IMR-90 (cell line): Measurements from ENCODE around the gene EXPH5. TPM values are rescaled to one million over a fixed set of nuclear protein-coding genes. Genes with fewer than 3 reads are reported as not detected.

ENCODE experiments used
- ATAC-seq: fragments of 200-7000 bp; cut with Tn5 transposase; 2 replicates; pipeline ENCODE4 v1.9.1; 2020; ENCODE audit warnings: low read depth, mild to moderate bottlenecking, moderate library complexity
- BruUV-seq: library from RNA; stranded (reverse); fragments of 400-500 nt; replicated peaks from 2 replicates; lab custom pipeline; 2021; lab: Mats Ljungman, UMichigan
- CTCF ChIA-PET: fragments of 300-600 bp; formaldehyde crosslinking; extraction: SDS; loops from one replicate; lab custom pipeline; 2021; ENCODE audit warnings: antibody characterized with exemption; lab: Yijun Ruan, JAX
- POLR2A ChIA-PET: fragments of 300-600 bp; sonication (Branson Sonifier 250); formaldehyde crosslinking; loops from one replicate; lab custom pipeline; 2022; ENCODE audit warnings: antibody characterized with exemption; ENCODE audit not compliant: unreplicated experiment; lab: Charles Lee
- DNase-seq: peaks from one replicate; pipeline ENCODE4 v3.0.0; 2013
- H2AFZ ChIP-seq: replicated peaks from 2 replicates; pipeline ENCODE3; 2013; ENCODE audit warnings: low read length, mild to moderate bottlenecking; ENCODE audit not compliant: poor library complexity
- H2AK5ac ChIP-seq: 2 replicates; pipeline ENCODE4 v1.6.1; 2013; ENCODE audit warnings: low read depth, low read length, inconsistent platforms
- H2AK9ac ChIP-seq: replicated peaks from 2 replicates; pipeline ENCODE3; 2013; ENCODE audit warnings: mild to moderate bottlenecking, low read depth, low read length, moderate library complexity; ENCODE audit not compliant: poor library complexity
- H2BK120ac ChIP-seq: 2 replicates; pipeline ENCODE4 v1.6.1; 2013; ENCODE audit warnings: low read depth, low read length, inconsistent platforms
- H2BK15ac ChIP-seq: 3 replicates; pipeline ENCODE4 v1.6.1; 2013; ENCODE audit warnings: low read depth, low read length, inconsistent platforms
- H2BK20ac ChIP-seq: 2 replicates; pipeline ENCODE4 v1.6.1; 2013; ENCODE audit warnings: low read depth, mild to moderate bottlenecking, inconsistent platforms, low read length, moderate library complexity
- H2BK5ac ChIP-seq: 2 replicates; pipeline ENCODE4 v1.6.1; 2013; ENCODE audit warnings: mild to moderate bottlenecking, low read depth, low read length, inconsistent platforms; ENCODE audit not compliant: poor library complexity, severe bottlenecking
- H3K14ac ChIP-seq: replicated peaks from 2 replicates; pipeline ENCODE4 v1.6.1; 2013; ENCODE audit warnings: low read depth, low read length, inconsistent platforms
- H3K18ac ChIP-seq: 2 replicates; pipeline ENCODE4 v1.6.1; 2013; ENCODE audit warnings: low read depth, low read length, control low read depth
- H3K23ac ChIP-seq: 2 replicates; pipeline ENCODE4 v1.6.1; 2013; ENCODE audit warnings: low read depth, low read length, inconsistent platforms
- H3K27ac ChIP-seq: 2 replicates; pipeline ENCODE4 v1.5.1; 2013; ENCODE audit warnings: mild to moderate bottlenecking, control low read depth, low read length; ENCODE audit not compliant: insufficient read depth
- H3K27me3 ChIP-seq: 2 replicates; pipeline ENCODE4 v1.6.1; 2013; ENCODE audit warnings: low read length; ENCODE audit not compliant: control insufficient read depth, insufficient read depth
- H3K36me3 ChIP-seq: 2 replicates; pipeline ENCODE4 v1.6.1; 2013; ENCODE audit warnings: low read length, mixed read lengths; ENCODE audit not compliant: control insufficient read depth, insufficient read depth
- H3K4ac ChIP-seq: 2 replicates; pipeline ENCODE4 v1.6.1; 2013; ENCODE audit warnings: low read depth, low read length, inconsistent platforms
- H3K4me1 ChIP-seq: 2 replicates; pipeline ENCODE4 v1.6.1; 2013; ENCODE audit warnings: low read length, mixed read lengths; ENCODE audit not compliant: control insufficient read depth, insufficient read depth
- H3K4me2 ChIP-seq: 2 replicates; pipeline ENCODE4 v1.6.1; 2013; ENCODE audit warnings: low read depth, mild to moderate bottlenecking, control low read depth, low read length, moderate library complexity
- H3K4me3 ChIP-seq: 2 replicates; pipeline ENCODE4 v1.5.1; 2013; ENCODE audit warnings: low read depth, mild to moderate bottlenecking, control low read depth, low read length, moderate library complexity; ENCODE audit not compliant: insufficient read depth
- H3K56ac ChIP-seq: 2 replicates; pipeline ENCODE4 v1.6.1; 2013; ENCODE audit warnings: low read length, inconsistent platforms; ENCODE audit not compliant: insufficient read depth; ENCODE audit errors: extremely low read depth
- H3K79me1 ChIP-seq, 2 experiments: 2 replicates each; pipeline ENCODE4 v1.6.1; 2013; ENCODE audit warnings: low read length in 2 of 2, inconsistent platforms in 1 of 2, low read depth in 1 of 2
- H3K9ac ChIP-seq: 2 replicates; pipeline ENCODE4 v1.6.1; 2013; ENCODE audit warnings: low read depth, low read length, control low read depth
- H3K9me1 ChIP-seq: 2 replicates; pipeline ENCODE4 v1.6.1; 2013; ENCODE audit warnings: low read length, inconsistent platforms; ENCODE audit not compliant: insufficient read depth
- H3K9me3 ChIP-seq: 2 replicates; pipeline ENCODE4 v1.6.1; 2013; ENCODE audit warnings: low read length; ENCODE audit not compliant: control insufficient read depth, insufficient read depth
- H4K20me1 ChIP-seq: 2 replicates; pipeline ENCODE4 v1.6.1; 2013; ENCODE audit warnings: low read length, inconsistent platforms; ENCODE audit not compliant: insufficient read depth
- H4K5ac ChIP-seq: 2 replicates; pipeline ENCODE4 v1.6.1; 2013; ENCODE audit warnings: mild to moderate bottlenecking, low read depth, low read length, control low read depth
- H4K8ac ChIP-seq, 2 experiments: 2 replicates each; pipeline ENCODE4 v1.6.1; 2013; ENCODE audit warnings: low read depth in 2 of 2, low read length in 2 of 2, control low read depth in 1 of 2, inconsistent platforms in 1 of 2
- H4K91ac ChIP-seq: 2 replicates; pipeline ENCODE4 v1.6.1; 2013; ENCODE audit warnings: low read depth, low read length, inconsistent platforms; ENCODE audit not compliant: insufficient read depth
- BHLHE40 ChIP-seq: fragments of 150-350 bp; IDR thresholded peaks from 2 replicates; pipeline ENCODE4 v1.6.1; 2016; ENCODE audit warnings: mild to moderate bottlenecking, low read depth, low read length
- CHD1 ChIP-seq: IDR thresholded peaks from 2 replicates; pipeline ENCODE4 v1.6.1; 2012; ENCODE audit warnings: low read depth, low read length, improper control_type of control experiment
- FOS ChIP-seq: fragments of 150-350 bp; IDR thresholded peaks from 2 replicates; pipeline ENCODE4 v1.6.1; 2016; ENCODE audit warnings: low read depth, low read length
- MAFK ChIP-seq: IDR thresholded peaks from 2 replicates; pipeline ENCODE4 v1.6.1; 2012; ENCODE audit warnings: low read depth, low read length, improper control_type of control experiment
- MXI1 ChIP-seq: IDR thresholded peaks from 2 replicates; pipeline ENCODE4 v1.6.1; 2012; ENCODE audit warnings: low read depth, mild to moderate bottlenecking, low read length, moderate library complexity, borderline replicate concordance
- NFE2L2 ChIP-seq: fragments of 150-350 bp; IDR thresholded peaks from 2 replicates; pipeline ENCODE4 v1.6.1; 2016; ENCODE audit warnings: low read depth, mild to moderate bottlenecking, low read length
- POLR2A ChIP-seq: IDR thresholded peaks from 2 replicates; pipeline ENCODE4 v1.6.1; 2012; ENCODE audit warnings: mild to moderate bottlenecking, low read depth, low read length
- WGBS, 2 experiments: methylation state at CpG; one replicate each; pipeline versions ENCODE4 v1.1.5 to v1.1.7; 2013; ENCODE audit warnings: missing lambda C conversion rate in 2 of 2; ENCODE audit not compliant: insufficient read length in 1 of 2; ENCODE audit errors: extremely low coverage in 2 of 2; 5-methylcytosine and 5-hydroxymethylcytosine counted together
- dilution Hi-C: fragments of 300-500 bp; cut with HindIII; formaldehyde crosslinking; loops from one replicate; pipeline ENCODE4 v1.14.3; 2018; ENCODE audit warnings: low sequenced_read_pairs; ENCODE audit not compliant: unreplicated experiment
- in situ Hi-C: fragments of 300-500 bp; cut with MboI; formaldehyde crosslinking; loops from 3 replicates; pipeline ENCODE4 v1.14.3; 2019; ENCODE audit warnings: low sequenced_read_pairs, inconsistent platforms, mixed read lengths
- intact Hi-C: fragments of 100-400 bp; cut with micrococcal nuclease; formaldehyde crosslinking; loops from 2 replicates; pipeline ENCODE4 v1.10.0; 2022
- polyA plus RNA-seq, 3 experiments: library from polyadenylated mRNA; depleted of rRNA; stranded (reverse); fragments of >200 nt; gene quantifications; 2 replicates each; pipeline ENCODE4 v1.2.3, GENCODE V29; 2012; ENCODE audit warnings: low replicate concordance in 1 of 3
- total RNA-seq: library from RNA; depleted of rRNA; stranded (reverse); fragments of >200 nt; gene quantifications from 2 replicates; pipeline ENCODE4 v1.2.3, GENCODE V29; 2012

EXPH5 gene
- total and polyA plus RNA-seq, 2 of the 4 experiments (the other 2 are of a cell fraction) = 0.05 to 0.72 TPM

GRCh38 chr11:108535384-108535955 is 58.1 kb downstream of the EXPH5 start:
- Histone ChIP-seq H2BK15ac (no peak overlapping the region), H2BK5ac (no peak overlapping the region), H3K4me1 (no peaks in the 10 kb centered on the region; the same call in 1 of the 2 replicates), H2AFZ (no peak overlapping the region), H3K4ac (no peak overlapping the region), H3K4me3 (no peak overlapping the region), H3K9me1 (no peaks in the 10 kb centered on the region; the same call in 1 of the 2 replicates), H3K56ac (no peak overlapping the region), H2AK5ac (no peak overlapping the region), H3K27ac (no peak overlapping the region), H4K8ac (no peak overlapping the region), H3K4me2 (no peak overlapping the region), H2AK9ac (no peak overlapping the region), H3K18ac (no peak overlapping the region), H2BK20ac (no peak overlapping the region), H3K27me3 (no peaks in the 10 kb centered on the region), H3K9ac (no peak overlapping the region), H3K79me1 (no peaks in the 10 kb centered on the region), H4K5ac (no peak overlapping the region), H2BK120ac (no peak overlapping the region), H4K91ac (no peak overlapping the region), H3K9me3 (no peaks in the 10 kb centered on the region), H4K20me1 (no peaks in the 10 kb centered on the region), H3K14ac (no peak overlapping the region), H3K36me3 (no peaks in the 10 kb centered on the region), H3K23ac (no peak overlapping the region)
- TF ChIP-seq FOS (no peak), POLR2A (no peak), BHLHE40 (no peak), MAFK (no peak), CHD1 (no peak), MXI1 (no peak), NFE2L2 (no peak)
- ATAC-seq (no peak), DNase-seq (no peak)
- POLR2A ChIA-PET = no interaction called here
- dilution Hi-C loops = no loop called here
- BruUV-seq = no TSS peak
- CTCF ChIA-PET = no interaction called here
- in situ Hi-C loops = no loop called here
- 67% methylated on average over 1 of the region's 6 CpGs; no CpG with 5 or more reads in 1 of the 2 experiments for WGBS, 2 experiments
- intact Hi-C loops = no loop called here
